Right cardiac atrium (tissue), 5 donors: ENCODE measurements around the gene PPM1J. TPM values are rescaled to one million over a fixed set of nuclear protein-coding genes. Genes with fewer than 3 reads are reported as not detected.

Source experiments
- ATAC-seq, 2 donors: fragments of 200-7000 bp; cut with Tn5 transposase; one replicate each; pipeline versions ENCODE4 v1.8.0 to v1.9.1; 2020; ENCODE audit warnings: moderate library complexity in 2 of 2, mild to moderate bottlenecking in 1 of 2
- DNase-seq, 3 donors: peaks; one replicate each; pipeline ENCODE4 v3.0.0-alpha.2; 2020
- H3K27ac ChIP-seq: one replicate; pipeline ENCODE4 v1.5.1; 2013; ENCODE audit warnings: mild to moderate bottlenecking, low read length, control low read depth, moderate library complexity
- H3K27me3 ChIP-seq: one replicate; pipeline ENCODE4 v1.6.1; 2013; ENCODE audit not compliant: control insufficient read depth, insufficient read depth
- H3K4me1 ChIP-seq: one replicate; pipeline ENCODE4 v1.6.1; 2013; ENCODE audit warnings: low read length; ENCODE audit not compliant: control insufficient read depth, insufficient read depth
- H3K4me3 ChIP-seq: one replicate; pipeline ENCODE4 v1.5.1; 2013; ENCODE audit warnings: low read length, control low read depth
- H3K9me3 ChIP-seq: one replicate; pipeline ENCODE4 v1.6.1; 2013; ENCODE audit warnings: low read length; ENCODE audit not compliant: control insufficient read depth
- WGBS: extraction: QIAGEN DNeasy Blood & Tissue Kit; methylation state at CpG from one replicate; pipeline ENCODE4 v1.1.7; 2013; 5-methylcytosine and 5-hydroxymethylcytosine counted together
- intact Hi-C, 4 donors: fragments of 100-400 bp; cut with DNase I; formaldehyde crosslinking; loops; one replicate each; pipeline versions ENCODE4 v1.11.0 to v1.14.0; 2022 to 2023
- polyA plus RNA-seq: library from polyadenylated mRNA; stranded (reverse); fragments of 200-250 nt; gene quantifications from one replicate; pipeline ENCODE4 v1.2.3, GENCODE V29; 2013
- total RNA-seq, 4 donors: library from RNA; stranded (reverse); fragmentation: NEBNext Ultra II Directional; extraction: Animal tissue kit (Norgen Biotek cat#: 25700); gene quantifications; one replicate each; pipeline ENCODE4 v1.2.1, GENCODE V29; 2021
- donor health status: healthy with polysubstance abuse.
- donor health status: DM: no; HTN: yes; CAD: no.
- donor health status: DM: no; HTN: no; CAD: no.
- donor health status: DM: no; HTN: yes; CAD: no; lungs with severe emphysema.
- donor health status: DM: yes; HTN: yes; CAD: no.

PPM1J gene
- total and polyA plus RNA-seq, 5 donors = 5.5 to 9.0 (median 6.4) TPM

- H3K9me3 ChIP-seq = no peaks in the 10 kb centered on the region
- H3K27ac ChIP-seq = no peak overlapping the region
- DNase-seq (no peak), ATAC-seq (no peak)
- WGBS = 93% methylated on average over 4 of the region's 4 CpGs
- H3K4me1 ChIP-seq = no peaks in the 10 kb centered on the region
- intact Hi-C loops = no loop called here
- no peaks in the 10 kb centered on the region for H3K27me3 ChIP-seq
- no peak overlapping the region for H3K4me3 ChIP-seq
These were observed 28.3 kb downstream of the PPM1J start for GRCh38 chr1:112686835-112687234.

- DNase-seq = no peak
- no peak overlapping the region for H3K4me3 ChIP-seq
- H3K4me1 ChIP-seq = no peaks in the 10 kb centered on the region
- no peaks in the 10 kb centered on the region for H3K27me3 ChIP-seq
- WGBS = 57% methylated on average over 3 of the region's 3 CpGs
- H3K27ac ChIP-seq = no peak overlapping the region
- intact Hi-C loops = no loop called here
- no peak for ATAC-seq
- H3K9me3 ChIP-seq = no peaks in the 10 kb centered on the region
These were observed 28.7 kb downstream of the PPM1J start for GRCh38 chr1:112686417-112686816.

GRCh38 chr1:112685913-112686312 is 29.2 kb downstream of the PPM1J start:
- Histone ChIP-seq H3K27me3 (no peaks in the 10 kb centered on the region), H3K27ac (no peak overlapping the region), H3K4me3 (no peak overlapping the region), H3K9me3 (no peaks in the 10 kb centered on the region), H3K4me1 (no peaks in the 10 kb centered on the region)
- DNase-seq (no peak), ATAC-seq (no peak)
- intact Hi-C loops = no loop called here
- 92% methylated on average over 5 of the region's 5 CpGs for WGBS

GRCh38 chr1:112678605-112679004 is 36.5 kb downstream of the PPM1J start:
- H3K27ac ChIP-seq = no peak overlapping the region
- no peaks in the 10 kb centered on the region for H3K4me1 ChIP-seq
- no peaks in the 10 kb centered on the region for H3K9me3 ChIP-seq
- intact Hi-C loops = loop anchor here in 2 of 4 donors (10.0 kb wide), 1 partner anchor 54 kb away; no protein-coding TSS in a partner anchor
- DNase-seq (no peak), ATAC-seq (no peak)
- no peak overlapping the region for H3K4me3 ChIP-seq
- 73% methylated on average over 3 of the region's 3 CpGs for WGBS
- H3K27me3 ChIP-seq = no peaks in the 10 kb centered on the region

GRCh38 chr1:112677501-112677900 is 37.6 kb downstream of the PPM1J start:
- H3K27me3 ChIP-seq = no peaks in the 10 kb centered on the region
- no peak overlapping the region for H3K27ac ChIP-seq
- no peaks in the 10 kb centered on the region for H3K9me3 ChIP-seq
- DNase-seq (no peak), ATAC-seq (no peak)
- WGBS = 98% methylated on average over 4 of the region's 4 CpGs
- intact Hi-C loops = loop anchor here in 2 of 4 donors (10.0 kb wide), 1 partner anchor 53 kb away; no protein-coding TSS in a partner anchor
- no peak overlapping the region for H3K4me3 ChIP-seq
- H3K4me1 ChIP-seq = no peaks in the 10 kb centered on the region

- 96% methylated on average over 3 of the region's 3 CpGs for WGBS
- no peaks in the 10 kb centered on the region for H3K9me3 ChIP-seq
- no peaks in the 10 kb centered on the region for H3K4me1 ChIP-seq
- ATAC-seq = no peak
- intact Hi-C loops = loop anchor here in 2 of 4 donors (10.0 kb wide), 1 partner anchor 52 kb away; no protein-coding TSS in a partner anchor
- H3K27ac ChIP-seq = no peak overlapping the region
- DNase-seq = no peak
- no peak overlapping the region for H3K4me3 ChIP-seq
- H3K27me3 ChIP-seq = no peaks in the 10 kb centered on the region
These were observed 38.6 kb downstream of the PPM1J start for GRCh38 chr1:112676543-112676942.

- DNase-seq = no peak
- Histone ChIP-seq H3K4me1 (no peaks in the 10 kb centered on the region), H3K27me3 (no peaks in the 10 kb centered on the region), H3K4me3 (peak overlapping the region; percentile 95), H3K27ac (peak overlapping the region; percentile 71), H3K9me3 (no peaks in the 10 kb centered on the region)
- ATAC-seq = no peak
- 37% methylated on average over 7 of the region's 7 CpGs for WGBS
- intact Hi-C loops = loop anchor here in 2 of 4 donors (10.0 kb wide), 1 partner anchor 51 kb away; no protein-coding TSS in a partner anchor
These were observed 39.3 kb downstream of the PPM1J start for GRCh38 chr1:112675728-112676381.

DNA sequence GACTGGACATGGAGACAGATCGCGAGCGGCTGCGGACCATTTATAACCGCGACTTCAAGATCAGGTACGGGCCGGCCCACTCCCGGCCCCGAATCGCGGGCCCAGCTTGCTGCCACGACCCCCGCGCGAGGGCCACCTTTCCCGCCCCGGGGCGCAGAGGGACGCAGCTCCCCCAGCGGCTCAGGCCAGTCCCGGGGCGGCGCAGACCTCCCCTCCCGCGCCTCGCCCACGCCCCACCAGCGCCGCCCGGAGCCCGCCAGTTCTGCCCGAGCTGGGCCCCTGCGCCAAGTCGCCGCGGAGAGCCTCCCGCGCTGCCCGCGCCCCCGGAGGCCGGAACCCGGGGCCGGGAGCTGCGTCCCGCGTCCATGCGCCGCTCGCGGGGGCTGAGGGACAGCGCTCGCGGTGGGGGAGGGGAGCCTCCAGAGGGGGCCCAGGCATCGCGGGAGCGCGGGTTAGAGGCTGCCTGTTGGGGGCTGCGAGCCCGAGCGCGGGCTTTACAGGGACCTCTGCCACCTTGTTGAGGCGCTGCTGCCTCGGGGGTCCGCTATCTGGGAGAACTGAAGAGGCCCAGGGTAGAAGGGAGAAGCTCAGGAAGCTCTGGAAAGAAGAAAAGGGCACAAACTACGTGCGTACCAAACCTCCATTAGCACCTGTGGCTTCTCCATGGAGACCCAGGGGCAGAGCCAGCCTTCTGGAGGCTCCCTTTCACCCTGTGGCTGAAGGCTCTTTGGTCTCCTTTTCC is 40.0 kb downstream of the PPM1J start:
- Histone ChIP-seq H3K27ac (peak overlapping the region; percentile 71), H3K4me1 (no peaks in the 10 kb centered on the region), H3K9me3 (no peaks in the 10 kb centered on the region), H3K4me3 (peak overlapping the region; percentile 95), H3K27me3 (no peaks in the 10 kb centered on the region)
- peak; percentile 57 to 84 (median 84) for DNase-seq
- intact Hi-C loops = loop anchor here in 2 of 4 donors (5.0 to 10.0 kb wide), 2 partner anchors 32 to 50 kb away; partner anchors contain the start of gene RHOC (in 1 of the 2)
- peak; percentile 78 to 81 for ATAC-seq
- WGBS = under 1% methylated on average over 68 of the region's 68 CpGs

GRCh38 chr1:112674440-112674985 is 40.6 kb downstream of the PPM1J start, which contains the start of gene MOV10:
TSS of gene MOV10 (plus strand) at chr1:112674659. CDS start at chr1:112674913, 254 bp downstream.
- peak within 1 kb of the TSS; percentile 71 for H3K27ac ChIP-seq
- peak; percentile 76 to 80 for ATAC-seq
- intact Hi-C loops = loop anchor here in 2 of 4 donors (5.0 to 10.0 kb wide), 2 partner anchors 33 to 50 kb away; partner anchors contain the start of gene RHOC (in 1 of the 2)
- H3K4me3 ChIP-seq = peak within 1 kb of the TSS; percentile 95
- H3K9me3 ChIP-seq = no peaks in the 10 kb centered on the region
- WGBS = under 1% methylated on average over 30 of the region's 30 CpGs
- peak; percentile 77 to 92 (median 90) for DNase-seq
- no peaks in the 10 kb centered on the region for H3K27me3 ChIP-seq
- no peaks in the 10 kb centered on the region for H3K4me1 ChIP-seq

DNA sequence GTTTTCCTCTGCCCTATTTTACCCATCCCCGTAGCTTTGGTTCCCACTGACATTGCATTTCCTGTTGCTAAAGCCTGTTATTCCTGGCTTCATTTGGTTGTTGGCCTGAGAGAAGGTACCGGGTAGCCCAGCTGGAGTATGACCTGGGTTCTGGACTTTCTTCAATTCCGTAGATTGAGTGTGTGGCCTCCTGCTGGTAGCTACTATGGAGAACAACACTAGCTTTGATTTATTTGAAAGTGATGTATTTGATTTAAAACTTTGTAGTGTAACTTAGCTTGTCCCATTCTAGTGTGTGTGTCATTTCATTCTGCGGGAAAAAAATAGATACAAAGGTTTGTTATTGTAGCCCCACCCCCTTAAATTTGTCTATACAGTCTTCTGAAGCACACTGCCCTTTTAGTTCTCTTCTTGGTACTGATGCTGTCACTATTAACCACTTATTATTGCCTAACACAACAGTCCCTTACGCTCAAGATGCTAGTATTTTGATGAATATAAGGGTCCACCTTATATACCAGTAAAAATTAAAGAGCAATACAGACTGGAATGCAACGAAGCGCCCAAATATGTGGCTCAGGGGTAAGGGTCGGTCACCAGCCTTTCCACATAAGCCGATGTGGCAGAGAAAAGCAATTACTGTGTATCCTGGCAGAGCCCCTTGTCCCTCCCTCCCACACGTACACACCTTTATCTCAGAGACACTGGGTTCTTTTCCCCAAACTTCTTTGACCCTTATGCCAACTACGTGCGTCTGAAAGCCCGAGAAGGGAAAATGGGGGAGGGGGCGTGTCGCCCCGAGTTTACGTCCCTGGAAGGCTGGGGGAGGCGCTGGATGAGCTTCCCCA is 41.3 kb downstream of the PPM1J start:
- intact Hi-C loops = loop anchor here in 2 of 4 donors (5.0 to 10.0 kb wide), 2 partner anchors 33 to 49 kb away; partner anchors contain the start of gene RHOC (in 1 of the 2)
- no peak for DNase-seq
- Histone ChIP-seq H3K27ac (peak overlapping the region; percentile 71), H3K4me3 (peak overlapping the region; percentile 95), H3K4me1 (no peaks in the 10 kb centered on the region), H3K9me3 (no peaks in the 10 kb centered on the region), H3K27me3 (no peaks in the 10 kb centered on the region)
- 4% methylated on average over 18 of the region's 18 CpGs for WGBS
- ATAC-seq = peak; percentile 58 to 71
